DMS 273 (cell line): ENCODE measurements around the gene COL11A2.

Source experiments
- DNase-seq: peaks from one replicate; lab custom pipeline; 2025; ENCODE audit not compliant: unreplicated experiment; lab: John Stamatoyannopoulos, UW

COL11A2 gene

DNA sequence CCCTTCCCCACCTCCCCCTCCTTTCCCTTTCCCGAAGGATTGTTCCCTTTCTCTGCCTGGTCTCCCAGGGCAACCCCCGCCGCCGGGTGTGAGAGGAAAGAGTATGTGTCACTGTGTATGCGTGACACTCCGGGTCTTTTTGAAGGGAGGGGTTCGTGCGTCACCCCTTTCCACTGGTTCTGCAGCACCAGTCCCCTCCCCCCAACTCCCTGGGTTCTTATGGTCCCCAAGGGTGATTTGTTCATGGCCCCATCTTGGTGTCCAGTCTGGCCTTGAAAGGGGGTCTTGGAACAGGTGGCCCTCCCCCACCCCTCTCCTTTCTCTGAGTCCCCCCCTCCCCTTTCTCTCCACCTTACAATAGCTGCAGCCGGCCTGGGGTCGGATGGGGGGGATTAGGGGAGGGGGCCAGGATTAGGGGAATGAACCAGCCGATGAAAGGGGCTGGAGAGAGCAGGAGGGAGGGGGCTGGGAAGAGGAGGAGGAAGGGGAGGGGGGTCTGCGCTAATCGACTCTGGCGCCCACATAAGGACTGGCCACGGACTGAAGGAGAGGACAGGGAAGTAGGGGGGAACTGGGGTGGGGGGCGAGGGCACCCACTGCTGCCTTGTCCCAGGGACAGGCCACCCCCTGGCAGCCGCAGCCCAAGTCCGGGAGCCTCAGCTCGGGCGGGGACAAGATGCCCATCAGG lies 14.7 kb upstream of the COL11A2 start:
- no peak for DNase-seq

DNA sequence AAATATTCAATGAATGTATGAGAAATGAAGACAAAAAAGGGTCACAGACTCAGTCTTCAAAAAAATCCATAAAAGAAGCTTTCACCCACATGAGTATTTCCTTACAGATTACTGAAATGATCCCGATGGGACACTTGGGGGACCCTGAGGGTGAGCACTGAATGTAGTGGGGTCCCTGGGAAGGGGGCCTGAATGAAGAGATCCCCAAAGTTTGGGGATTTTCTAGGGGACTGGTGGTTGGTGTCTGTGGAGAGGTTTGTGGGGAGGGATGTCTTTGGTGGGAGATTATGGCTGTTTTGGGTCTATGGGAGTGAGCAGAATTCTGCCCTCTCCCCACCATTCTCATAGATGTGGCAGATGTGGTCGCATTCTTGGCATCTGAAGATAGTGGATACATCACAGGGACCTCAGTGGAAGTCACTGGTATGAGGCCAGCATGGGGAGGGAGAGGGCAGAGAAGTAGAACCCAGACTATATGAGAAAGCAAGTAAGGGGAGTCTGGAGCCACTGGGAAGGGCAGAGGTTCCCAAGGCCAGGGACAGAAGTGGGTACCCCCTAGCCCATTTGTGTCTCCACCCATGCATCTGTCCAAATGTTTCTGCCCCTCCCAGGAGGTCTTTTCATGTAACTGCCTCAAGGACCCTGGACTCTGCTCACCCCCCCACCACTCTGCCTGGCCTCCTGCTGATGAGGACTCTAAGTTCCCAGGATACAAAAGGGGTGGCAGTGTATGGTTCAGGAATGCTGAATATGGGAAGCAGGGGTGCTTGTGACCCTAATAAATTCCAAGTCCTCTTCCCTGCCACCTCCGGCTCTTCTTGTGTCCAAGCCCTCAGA lies 14.0 kb upstream of the COL11A2 start:
- peak; percentile 33 for DNase-seq

DNA sequence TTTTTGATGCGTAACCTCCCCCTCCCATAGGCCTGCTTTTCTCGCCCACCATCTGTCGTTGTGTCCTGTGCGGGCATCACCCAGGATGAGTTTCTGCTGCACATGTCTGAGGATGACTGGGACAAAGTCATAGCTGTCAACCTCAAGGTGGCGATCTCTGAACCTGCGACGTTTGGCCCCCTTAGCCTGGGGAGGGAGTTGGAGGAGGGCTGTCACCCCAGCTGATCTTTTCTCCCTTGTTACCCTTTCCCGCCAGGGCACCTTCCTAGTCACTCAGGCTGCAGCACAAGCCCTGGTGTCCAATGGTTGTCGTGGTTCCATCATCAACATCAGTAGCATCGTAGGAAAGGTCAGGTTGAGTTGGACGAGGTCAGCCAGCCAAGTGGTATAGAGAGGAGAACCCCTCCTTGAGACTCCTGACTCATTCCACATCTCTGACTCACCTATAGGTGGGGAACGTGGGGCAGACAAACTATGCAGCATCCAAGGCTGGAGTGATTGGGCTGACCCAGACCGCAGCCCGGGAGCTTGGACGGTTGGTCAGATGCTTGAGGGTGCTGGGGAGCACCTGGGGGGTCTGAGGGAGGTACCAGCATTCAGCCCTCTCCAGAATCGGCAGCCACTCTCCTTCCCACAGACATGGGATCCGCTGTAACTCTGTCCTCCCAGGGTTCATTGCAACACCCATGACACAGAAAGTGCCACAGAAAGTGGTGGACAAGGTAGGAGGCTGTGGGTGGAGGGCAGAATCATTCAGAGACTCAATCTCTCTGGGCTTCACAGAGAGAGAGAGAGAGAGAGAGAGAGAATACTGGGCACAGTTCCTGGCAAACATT lies 13.1 kb upstream of the COL11A2 start:
- DNase-seq = peak; percentile 80

DNA sequence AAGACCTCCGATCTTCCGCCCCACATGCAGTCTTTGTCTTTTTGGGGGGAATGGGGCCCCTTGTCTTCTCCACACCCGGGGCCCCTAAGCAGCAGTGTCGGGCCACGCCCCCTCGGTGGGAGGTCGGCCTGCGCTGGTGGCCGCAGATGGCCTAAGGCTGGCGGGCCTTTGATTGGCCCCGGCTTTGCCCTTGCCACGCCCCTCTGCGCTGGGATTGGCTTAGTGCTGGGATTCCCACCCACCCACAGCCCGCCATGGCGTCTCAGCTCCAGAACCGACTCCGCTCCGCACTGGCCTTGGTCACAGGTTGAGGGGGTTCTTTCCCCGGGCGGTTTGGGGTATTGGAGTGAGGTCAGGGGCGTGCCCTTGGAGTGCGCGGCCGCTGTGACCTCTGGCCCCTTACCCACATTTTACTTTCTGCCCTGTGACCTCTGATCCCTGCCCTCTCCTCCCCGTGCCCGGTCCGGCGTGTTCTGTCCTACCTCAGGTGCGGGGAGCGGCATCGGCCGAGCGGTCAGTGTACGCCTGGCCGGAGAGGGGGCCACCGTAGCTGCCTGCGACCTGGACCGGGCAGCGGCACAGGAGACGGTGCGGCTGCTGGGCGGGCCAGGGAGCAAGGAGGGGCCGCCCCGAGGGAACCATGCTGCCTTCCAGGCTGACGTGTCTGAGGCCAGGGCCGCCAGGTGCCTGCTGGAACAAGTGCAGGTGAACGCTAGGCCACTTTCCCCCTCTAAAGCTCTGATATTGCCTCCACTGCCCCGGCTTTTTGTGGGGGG lies 12.3 kb upstream of the COL11A2 start, which contains the start of gene HSD17B8:
Gene HSD17B8 (plus strand): TSS at position 241 of the 776 bp plus-strand sequence. CDS start 14 bp downstream, at position 255.
- peak; percentile 98 for DNase-seq

DNA sequence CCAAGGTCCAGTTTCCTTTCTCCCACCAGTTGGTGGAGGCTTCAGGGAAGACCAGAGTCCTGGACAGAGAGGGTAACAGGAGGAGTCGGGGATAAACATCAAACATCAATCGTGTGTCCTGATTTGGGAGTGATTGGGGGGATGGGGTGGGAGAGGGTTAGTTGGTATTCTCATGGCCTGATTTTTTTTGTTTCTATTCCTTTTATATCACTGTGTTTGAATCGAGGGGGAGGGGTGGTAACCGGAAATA lies 11.8 kb upstream of the COL11A2 start:
- no peak for DNase-seq

DNA sequence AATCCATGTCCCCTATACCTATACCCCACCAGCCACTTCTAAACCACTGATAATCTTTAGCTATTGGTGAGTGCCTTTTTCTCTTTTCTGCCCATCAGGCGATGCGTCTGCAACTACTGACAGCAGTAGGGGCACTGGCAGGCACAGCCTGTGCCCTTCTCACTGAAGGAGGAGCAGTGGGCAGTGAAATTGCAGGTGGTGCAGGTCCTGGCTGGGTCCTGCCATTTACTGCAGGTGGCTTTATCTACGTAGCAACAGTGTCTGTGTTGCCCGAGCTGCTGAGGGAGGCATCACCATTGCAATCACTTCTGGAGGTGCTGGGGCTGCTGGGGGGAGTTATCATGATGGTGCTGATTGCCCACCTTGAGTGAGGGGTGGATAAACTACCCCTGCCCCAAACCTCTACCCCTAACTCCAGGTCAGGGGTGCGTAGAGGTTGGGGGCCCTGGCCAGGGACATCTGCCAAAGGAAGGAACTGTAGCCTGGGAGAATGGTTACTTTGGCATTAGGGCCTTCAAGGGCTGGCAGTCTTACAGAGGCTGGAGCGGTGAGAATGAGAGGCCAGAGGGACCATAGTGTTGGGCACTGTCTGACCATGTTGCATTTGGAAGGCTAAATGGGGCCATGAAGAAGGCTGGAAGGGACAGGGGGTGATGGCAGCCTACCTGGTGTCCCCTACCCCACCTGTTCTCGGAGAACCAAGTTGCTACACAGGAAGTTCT lies 11.3 kb upstream of the COL11A2 start:
- DNase-seq = no peak

DNA sequence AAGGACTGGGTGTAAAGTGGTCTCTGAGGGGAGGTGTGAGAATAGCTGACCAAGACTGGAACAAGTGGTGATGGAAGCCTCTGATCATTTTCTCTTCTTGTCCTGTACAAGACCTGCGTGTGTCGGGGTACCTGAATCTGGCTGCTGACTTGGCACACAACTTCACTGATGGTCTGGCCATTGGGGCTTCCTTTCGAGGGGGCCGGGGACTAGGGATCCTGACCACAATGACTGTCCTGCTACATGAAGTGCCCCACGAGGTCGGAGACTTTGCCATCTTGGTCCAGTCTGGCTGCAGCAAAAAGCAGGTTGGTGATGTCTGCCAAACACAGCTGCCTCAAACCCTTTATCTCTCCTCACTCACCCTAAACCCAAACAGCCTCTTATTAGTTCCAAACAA lies 10.5 kb upstream of the COL11A2 start:
- DNase-seq = no peak

DNA sequence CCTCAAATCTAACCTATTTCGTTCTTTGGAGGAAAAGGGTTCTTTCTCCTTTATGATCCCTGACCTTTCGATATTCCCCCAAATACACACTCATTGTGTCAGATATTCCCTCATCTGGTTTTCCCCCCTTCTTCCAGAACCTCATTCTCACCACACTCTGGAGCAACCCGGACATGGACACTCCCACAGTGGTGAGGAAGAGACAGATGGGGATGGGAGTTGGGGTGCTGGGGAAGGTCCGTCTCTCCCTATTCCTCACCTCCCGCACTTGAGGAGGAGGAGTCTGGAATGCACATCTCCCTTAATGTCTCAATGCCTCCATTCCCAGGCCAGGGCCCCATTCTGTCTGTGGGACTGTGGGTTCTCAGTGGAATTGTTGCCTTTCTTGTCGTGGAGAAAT lies 9.7 kb upstream of the COL11A2 start:
- no peak for DNase-seq

DNA sequence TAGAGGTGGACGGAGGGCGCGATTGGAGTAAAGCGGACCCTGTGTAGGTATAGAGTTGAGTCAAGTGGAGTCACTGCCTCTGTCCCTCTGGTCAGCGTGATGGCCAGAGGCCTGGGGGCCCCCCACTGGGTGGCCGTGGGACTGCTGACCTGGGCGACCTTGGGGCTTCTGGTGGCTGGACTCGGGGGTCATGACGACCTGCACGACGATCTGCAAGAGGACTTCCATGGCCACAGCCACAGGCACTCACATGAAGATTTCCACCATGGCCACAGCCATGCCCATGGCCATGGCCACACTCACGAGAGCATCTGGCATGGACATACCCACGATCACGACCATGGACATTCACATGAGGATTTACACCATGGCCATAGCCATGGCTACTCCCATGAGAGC lies 8.9 kb upstream of the COL11A2 start:
- no peak for DNase-seq

DNA sequence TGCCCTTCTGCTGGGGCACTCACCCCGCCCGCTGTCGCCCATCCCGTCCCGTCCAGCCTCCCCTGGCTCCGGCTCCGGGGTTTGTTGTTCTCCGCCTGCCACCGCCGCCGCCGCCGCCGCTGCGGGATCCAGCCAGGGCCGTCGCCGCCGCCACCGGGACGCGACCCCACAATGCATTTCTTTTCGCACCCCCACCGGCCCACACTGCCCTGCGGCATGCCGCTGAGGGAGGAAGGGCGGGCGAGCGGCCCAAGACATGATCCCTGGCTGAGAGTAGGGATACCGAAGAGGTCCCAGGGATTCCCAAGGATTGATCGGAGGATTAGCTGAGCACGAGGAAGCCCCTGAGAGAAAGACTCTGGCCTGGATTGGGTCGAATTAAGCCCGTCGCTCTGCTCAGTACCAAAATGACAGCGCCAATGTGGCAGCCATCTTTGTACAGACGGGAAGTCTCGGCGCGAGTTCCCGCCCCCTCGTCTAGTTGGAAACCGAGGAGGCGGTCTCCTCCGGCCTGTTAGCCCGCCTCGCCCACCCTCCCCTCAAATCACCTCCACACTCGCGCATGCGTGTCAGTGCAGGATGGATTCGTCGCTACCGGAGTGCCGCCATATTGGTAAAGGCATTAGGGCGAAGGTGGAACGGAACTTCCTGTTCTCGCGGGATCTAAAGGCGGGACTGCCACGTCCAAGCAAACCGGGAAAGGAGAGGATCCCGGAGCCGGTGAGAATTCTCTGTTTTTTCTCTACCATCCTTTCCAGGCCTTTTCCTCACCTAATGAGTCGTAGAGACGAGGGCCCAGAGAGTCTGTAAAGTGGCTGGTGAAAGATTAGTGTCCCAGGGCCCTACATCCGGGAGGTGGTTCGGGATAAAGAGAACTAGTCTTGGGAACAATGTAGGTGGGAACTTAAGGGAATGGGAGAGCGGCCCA lies 8.2 kb upstream of the COL11A2 start, which contains the start of the genes RXRB and SLC39A7:
Gene RXRB (minus strand): TSS at position 447 of the 928 bp plus-strand sequence. CDS start 189 bp downstream, at position 258.
Gene SLC39A7 (plus strand): TSS at position 649 of the 928 bp plus-strand sequence. CDS start 379 bp downstream, outside the sequence.
- DNase-seq = peak; percentile 100

DNA sequence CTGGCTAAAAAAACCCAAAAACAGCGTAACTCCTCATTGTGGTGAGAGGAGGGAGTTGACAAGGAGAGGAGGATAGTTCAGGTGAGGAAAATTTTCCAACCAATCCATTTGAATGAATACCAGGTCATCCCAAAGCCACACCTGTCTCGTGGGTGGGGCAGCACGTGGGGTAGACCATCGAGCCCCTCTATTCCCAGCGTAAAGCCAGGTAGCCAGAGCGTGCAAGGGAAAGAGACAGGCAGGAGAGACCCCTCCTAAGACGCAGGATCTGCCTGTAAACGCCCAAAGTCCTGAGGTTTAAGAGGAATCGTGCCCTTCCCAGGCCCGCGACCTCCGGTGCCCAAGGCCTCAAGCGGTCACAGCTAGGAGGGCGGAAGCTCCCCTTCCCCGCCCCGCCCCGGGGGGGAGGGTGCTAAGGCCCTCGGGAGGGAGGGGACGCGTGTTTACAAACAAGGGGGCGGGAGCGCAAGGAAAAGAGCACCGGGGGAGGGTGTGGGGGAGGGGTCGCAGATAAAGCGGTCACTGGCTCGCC lies 7.5 kb upstream of the COL11A2 start:
- DNase-seq = peak; percentile 89

DNA sequence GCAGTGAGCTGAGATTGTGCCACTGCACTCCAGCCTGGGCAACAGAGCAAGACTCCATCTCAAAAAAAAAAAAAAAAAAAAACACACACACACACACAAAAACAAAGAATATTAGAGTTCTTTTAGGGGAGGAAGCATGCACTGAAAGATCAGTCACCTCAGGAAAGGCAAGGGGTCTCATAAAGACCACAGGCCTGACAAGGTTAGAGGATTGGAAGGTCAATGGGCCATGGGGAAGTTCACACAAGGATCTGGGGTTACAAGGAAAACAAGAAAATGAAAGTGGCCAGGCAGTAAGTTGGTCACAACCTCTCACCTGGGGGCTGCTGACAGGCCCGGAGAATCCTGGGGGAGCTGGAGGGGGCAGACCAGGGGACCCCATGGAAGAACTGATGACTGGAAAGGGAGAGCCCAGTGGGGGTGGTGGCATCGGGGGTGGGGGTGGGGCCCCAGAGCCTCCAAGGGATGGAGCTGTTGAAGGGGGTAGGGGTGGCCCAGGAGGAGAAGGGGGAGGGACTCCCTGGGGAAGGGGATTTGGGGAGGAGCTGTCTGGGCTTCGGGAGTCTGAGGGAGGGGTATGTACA lies 6.7 kb upstream of the COL11A2 start:
- DNase-seq = no peak

DNA sequence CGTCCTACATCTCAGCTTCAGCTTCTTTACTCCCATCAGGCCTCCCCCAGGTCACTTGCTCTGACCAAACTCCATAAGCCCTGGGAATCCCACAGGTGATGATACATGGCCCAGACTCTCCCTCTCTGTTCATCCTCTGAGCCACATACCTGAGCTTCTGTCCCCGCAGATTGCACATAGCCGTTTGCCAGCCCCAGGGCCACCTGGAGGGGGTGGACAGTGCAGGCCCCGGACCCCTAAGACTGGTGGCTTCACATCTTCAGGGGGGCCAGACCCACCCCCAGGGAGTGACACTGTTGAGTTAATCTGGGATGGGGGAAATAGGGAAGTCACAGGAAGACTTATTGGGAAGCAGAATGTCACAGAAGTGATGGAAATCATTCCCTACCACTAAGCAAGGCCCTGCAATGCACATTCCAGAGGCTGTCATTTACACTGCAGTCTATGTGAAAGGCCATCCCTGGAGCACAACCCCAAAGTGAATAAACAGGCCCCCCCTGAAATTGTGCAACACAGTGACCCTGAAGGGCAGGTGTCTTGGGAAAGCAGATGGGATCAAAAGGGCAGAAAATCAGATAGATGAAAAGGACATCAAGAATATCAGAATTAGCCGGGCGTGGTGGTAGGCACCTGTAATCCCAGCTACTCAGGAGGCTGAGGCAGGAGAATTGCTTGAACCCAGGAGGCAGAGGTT lies 6.0 kb upstream of the COL11A2 start:
- DNase-seq = no peak

DNA sequence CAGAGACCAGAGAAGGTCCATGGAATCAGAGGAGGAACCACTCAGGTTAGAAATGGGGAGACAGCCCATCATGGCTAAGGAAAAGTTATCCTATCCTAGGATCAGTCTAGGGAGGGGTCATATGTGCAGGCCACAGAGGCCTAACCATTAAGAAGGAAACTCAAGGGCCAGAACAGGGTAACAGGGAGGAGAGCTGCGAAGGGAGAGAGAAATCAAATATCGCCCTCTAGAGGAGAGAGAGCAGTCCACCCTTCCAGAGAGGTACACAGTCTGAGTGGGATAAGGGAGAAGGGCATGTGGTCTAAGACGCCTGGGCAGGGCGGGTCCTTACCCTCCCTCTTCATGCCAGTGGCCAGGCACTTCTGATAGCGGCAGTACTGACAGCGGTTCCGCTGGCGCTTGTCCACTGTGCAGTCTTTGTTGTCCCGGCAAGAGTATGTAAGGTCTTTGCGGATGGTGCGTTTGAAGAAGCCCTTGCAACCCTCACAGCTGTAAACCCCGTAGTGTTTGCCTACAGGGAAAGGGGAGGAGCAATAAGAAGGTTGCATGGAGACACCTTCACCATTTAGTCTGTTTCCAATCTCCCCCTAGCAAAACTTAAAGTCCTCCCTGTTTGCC lies 5.3 kb upstream of the COL11A2 start:
- peak; percentile 82 for DNase-seq

DNA sequence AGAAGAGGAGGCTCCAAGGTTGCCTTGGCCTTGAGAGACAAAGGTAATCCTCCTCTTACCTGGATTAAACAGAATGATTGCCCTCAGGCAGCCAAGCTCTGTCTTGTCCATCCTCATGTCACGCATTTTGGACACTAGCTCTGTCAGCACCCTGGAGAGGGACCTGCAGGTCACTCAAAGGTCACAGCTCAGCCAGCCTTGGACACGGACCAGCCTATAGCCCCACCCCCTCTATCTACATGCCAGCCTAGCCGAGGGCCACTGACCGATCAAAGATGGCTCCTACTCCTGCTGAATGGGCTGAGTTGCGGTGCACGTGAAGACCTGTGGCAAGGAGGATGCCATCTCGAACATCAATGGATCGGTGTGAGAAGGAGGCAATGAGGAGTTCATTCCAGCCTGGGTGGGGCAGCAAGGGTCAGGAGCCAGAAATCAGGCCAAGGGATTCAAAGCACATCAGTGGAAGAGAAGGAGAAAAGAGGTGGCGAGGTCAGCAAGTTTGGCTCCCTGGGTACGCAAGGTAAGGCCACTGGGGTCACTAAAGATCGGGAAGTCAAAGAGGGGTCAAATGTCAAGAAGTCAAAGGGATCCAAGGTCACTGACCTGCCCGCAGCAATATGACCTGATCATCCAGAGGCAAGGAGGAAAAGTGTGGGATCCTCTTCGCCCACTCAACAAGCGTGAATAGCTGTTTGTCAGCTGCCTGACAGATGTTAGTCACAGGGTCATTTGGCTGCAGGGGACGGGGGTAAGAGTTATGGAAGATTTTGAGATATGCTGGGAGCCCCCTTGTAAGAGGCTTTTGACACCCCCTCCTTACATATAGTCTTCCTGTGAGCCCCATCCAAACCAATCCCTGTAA lies 3.3 kb upstream of the COL11A2 start:
- DNase-seq = no peak

DNA sequence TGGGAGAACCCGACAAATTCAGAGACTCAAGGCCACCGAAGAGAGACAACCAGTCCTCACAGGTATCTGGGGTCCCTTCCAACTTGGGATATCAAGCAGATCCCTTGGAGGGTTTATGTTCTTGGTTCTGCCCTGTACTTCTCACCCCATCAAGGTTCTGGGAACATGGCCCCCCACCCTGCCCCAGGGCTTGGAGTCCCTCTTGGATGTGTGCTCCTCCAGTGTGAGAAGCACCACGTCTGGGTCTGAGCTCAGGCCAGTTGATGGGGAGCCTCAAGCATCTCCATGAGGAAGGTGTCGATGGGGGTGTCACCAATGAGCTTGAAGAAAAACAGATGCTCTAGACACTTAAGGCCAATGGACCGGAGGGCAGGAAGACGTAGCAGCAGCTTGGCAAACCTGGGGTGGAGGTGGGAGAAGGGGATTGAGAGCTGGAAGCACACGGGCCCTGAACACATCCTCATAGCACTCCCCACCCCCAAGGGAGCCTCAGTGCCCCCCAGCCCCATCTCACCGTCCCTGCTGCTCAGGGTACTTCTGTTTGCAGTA lies 2.2 kb upstream of the COL11A2 start:
- DNase-seq = peak; percentile 24
